GM03348 (cell line): ENCODE measurements around the gene APLP2.
"Not testable (repeated sequence)": the region's sequence is repeated elsewhere in the genome, so short reads cannot be mapped to it uniquely, and the experiment has no call there.

ENCODE experiments used
- DNase-seq: peaks from one replicate; pipeline ENCODE4 v3.0.0; 2012; ENCODE audit warnings: low spot score

APLP2 gene

GRCh38 chr11:130061017-130061416 lies 8.7 kb upstream of the APLP2 start:
- no peak for DNase-seq

- no peak for DNase-seq
These were observed 7.7 kb upstream of the APLP2 start for GRCh38 chr11:130062026-130062425.

GRCh38 chr11:130063451-130063850 lies 6.2 kb upstream of the APLP2 start:
- no peak for DNase-seq

GRCh38 chr11:130064596-130064995 lies 5.1 kb upstream of the APLP2 start:
- no peak for DNase-seq

- DNase-seq, result no peak
These were observed 3.4 kb upstream of the APLP2 start for GRCh38 chr11:130066338-130066737.

GRCh38 chr11:130068546-130068985 lies 1.1 kb upstream of the APLP2 start:
- DNase-seq, result no peak

GRCh38 chr11:130068986-130069658 lies 572 bp upstream of the APLP2 start:
- peak; percentile 95 for DNase-seq

GRCh38 chr11:130070109-130070845 lies 583 bp downstream of the APLP2 start:
- DNase-seq, result peak; percentile 60

GRCh38 chr11:130070846-130071200 lies 1.1 kb downstream of the APLP2 start:
- peak; percentile 39 for DNase-seq

- DNase-seq, result peak; percentile 41
These were observed 1.6 kb downstream of the APLP2 start for GRCh38 chr11:130071211-130071712.

GRCh38 chr11:130074736-130075135 lies 5.0 kb downstream of the APLP2 start:
- no peak for DNase-seq

- DNase-seq, result no peak
These were observed 7.2 kb downstream of the APLP2 start for GRCh38 chr11:130076778-130077481.

GRCh38 chr11:130077671-130078070 lies 8.0 kb downstream of the APLP2 start:
- no peak for DNase-seq

GRCh38 chr11:130078080-130078479 lies 8.4 kb downstream of the APLP2 start:
- DNase-seq, result no peak

GRCh38 chr11:130085671-130086290 lies 16.1 kb downstream of the APLP2 start:
- DNase-seq, result no peak

GRCh38 chr11:130086669-130087068 lies 17.0 kb downstream of the APLP2 start:
- no peak for DNase-seq

GRCh38 chr11:130087294-130087926 lies 17.7 kb downstream of the APLP2 start:
- DNase-seq, result no peak

GRCh38 chr11:130088217-130088616 lies 18.5 kb downstream of the APLP2 start:
- DNase-seq, result no peak

GRCh38 chr11:130088919-130089673 lies 19.4 kb downstream of the APLP2 start:
- no peak for DNase-seq

- DNase-seq, result no peak
These were observed 20.0 kb downstream of the APLP2 start for GRCh38 chr11:130089674-130090073.

- DNase-seq, result not testable (repeated sequence)
These were observed 20.8 kb downstream of the APLP2 start for GRCh38 chr11:130090517-130090916.
